ENCODE results near the gene NPAT. TPM values are rescaled to one million over a fixed set of nuclear protein-coding genes. Genes with fewer than 3 reads are reported as not detected.

NPAT gene
- total and polyA plus RNA-seq, 10 of the 15 experiments (the other 5 are each of a cell fraction or from before 2014, with no cell fraction given) = 7.5 to 32.8 (median 20.1) TPM

DNA sequence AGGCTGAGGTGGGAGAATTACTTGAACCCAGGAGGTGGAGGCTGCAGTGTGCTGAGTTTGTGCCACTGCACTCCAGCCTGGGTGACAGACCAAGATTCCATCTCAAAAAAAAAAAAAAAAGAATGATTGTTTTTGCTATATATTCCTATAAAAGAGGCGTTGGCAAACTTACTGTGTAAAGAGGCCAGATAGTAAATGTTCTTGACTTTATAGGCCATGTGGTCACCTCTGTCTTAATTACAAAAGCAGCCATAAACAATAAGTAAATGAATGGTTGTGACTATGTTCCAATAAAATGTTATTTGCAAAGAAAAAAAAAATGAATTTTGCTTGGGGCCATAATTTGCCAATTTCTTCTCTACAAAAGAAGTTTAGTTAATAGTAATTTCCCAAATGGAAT lies 12.8 kb upstream of the NPAT start (continued):
- TF ChIP-seq, protein P1, sequence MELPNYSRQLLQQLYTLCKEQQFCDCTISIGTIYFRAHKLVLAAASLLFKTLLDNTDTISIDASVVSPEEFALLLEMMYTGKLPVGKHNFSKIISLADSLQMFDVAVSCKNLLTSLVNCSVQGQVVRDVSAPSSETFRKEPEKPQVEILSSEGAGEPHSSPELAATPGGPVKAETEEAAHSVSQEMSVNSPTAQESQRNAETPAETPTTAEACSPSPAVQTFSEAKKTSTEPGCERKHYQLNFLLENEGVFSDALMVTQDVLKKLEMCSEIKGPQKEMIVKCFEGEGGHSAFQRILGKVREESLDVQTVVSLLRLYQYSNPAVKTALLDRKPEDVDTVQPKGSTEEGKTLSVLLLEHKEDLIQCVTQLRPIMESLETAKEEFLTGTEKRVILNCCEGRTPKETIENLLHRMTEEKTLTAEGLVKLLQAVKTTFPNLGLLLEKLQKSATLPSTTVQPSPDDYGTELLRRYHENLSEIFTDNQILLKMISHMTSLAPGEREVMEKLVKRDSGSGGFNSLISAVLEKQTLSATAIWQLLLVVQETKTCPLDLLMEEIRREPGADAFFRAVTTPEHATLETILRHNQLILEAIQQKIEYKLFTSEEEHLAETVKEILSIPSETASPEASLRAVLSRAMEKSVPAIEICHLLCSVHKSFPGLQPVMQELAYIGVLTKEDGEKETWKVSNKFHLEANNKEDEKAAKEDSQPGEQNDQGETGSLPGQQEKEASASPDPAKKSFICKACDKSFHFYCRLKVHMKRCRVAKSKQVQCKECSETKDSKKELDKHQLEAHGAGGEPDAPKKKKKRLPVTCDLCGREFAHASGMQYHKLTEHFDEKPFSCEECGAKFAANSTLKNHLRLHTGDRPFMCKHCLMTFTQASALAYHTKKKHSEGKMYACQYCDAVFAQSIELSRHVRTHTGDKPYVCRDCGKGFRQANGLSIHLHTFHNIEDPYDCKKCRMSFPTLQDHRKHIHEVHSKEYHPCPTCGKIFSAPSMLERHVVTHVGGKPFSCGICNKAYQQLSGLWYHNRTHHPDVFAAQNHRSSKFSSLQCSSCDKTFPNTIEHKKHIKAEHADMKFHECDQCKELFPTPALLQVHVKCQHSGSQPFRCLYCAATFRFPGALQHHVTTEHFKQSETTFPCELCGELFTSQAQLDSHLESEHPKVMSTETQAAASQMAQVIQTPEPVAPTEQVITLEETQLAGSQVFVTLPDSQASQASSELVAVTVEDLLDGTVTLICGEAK (IDR thresholded peaks at IDR 0.05; ENCODE audit: borderline replicate concordance) = no peak
- TF ChIP-seq RFX5 (IDR thresholded peaks at IDR 0.05; ENCODE audit: low read depth, low read length) (no peak), SIN3A (IDR thresholded peaks at IDR 0.05; ENCODE audit: low read depth, low read length) (no peak), ZNF217 (IDR thresholded peaks at IDR 0.05) (no peak), RUNX3 (IDR thresholded peaks at IDR 0.05; ENCODE audit: low read length) (no peak), SUZ12 (IDR thresholded peaks at IDR 0.05; ENCODE audit: unreplicated experiment) (no peak), DPF2 (IDR thresholded peaks at IDR 0.05) (no peak), ZNF274 (IDR thresholded peaks at IDR 0.05; ENCODE audit: insufficient read depth, insufficient read length) (no peak)
- TF ChIP-seq, protein P2, sequence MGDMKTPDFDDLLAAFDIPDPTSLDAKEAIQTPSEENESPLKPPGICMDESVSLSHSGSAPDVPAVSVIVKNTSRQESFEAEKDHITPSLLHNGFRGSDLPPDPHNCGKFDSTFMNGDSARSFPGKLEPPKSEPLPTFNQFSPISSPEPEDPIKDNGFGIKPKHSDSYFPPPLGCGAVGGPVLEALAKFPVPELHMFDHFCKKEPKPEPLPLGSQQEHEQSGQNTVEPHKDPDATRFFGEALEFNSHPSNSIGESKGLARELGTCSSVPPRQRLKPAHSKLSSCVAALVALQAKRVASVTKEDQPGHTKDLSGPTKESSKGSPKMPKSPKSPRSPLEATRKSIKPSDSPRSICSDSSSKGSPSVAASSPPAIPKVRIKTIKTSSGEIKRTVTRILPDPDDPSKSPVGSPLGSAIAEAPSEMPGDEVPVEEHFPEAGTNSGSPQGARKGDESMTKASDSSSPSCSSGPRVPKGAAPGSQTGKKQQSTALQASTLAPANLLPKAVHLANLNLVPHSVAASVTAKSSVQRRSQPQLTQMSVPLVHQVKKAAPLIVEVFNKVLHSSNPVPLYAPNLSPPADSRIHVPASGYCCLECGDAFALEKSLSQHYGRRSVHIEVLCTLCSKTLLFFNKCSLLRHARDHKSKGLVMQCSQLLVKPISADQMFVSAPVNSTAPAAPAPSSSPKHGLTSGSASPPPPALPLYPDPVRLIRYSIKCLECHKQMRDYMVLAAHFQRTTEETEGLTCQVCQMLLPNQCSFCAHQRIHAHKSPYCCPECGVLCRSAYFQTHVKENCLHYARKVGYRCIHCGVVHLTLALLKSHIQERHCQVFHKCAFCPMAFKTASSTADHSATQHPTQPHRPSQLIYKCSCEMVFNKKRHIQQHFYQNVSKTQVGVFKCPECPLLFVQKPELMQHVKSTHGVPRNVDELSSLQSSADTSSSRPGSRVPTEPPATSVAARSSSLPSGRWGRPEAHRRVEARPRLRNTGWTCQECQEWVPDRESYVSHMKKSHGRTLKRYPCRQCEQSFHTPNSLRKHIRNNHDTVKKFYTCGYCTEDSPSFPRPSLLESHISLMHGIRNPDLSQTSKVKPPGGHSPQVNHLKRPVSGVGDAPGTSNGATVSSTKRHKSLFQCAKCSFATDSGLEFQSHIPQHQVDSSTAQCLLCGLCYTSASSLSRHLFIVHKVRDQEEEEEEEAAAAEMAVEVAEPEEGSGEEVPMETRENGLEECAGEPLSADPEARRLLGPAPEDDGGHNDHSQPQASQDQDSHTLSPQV (IDR thresholded peaks at IDR 0.05) = no peak
- TF ChIP-seq, protein P3, sequence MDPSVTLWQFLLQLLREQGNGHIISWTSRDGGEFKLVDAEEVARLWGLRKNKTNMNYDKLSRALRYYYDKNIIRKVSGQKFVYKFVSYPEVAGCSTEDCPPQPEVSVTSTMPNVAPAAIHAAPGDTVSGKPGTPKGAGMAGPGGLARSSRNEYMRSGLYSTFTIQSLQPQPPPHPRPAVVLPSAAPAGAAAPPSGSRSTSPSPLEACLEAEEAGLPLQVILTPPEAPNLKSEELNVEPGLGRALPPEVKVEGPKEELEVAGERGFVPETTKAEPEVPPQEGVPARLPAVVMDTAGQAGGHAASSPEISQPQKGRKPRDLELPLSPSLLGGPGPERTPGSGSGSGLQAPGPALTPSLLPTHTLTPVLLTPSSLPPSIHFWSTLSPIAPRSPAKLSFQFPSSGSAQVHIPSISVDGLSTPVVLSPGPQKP (IDR thresholded peaks at IDR 0.05; ENCODE audit: low read depth, low read length) = no peak
